Hepatocyte (in vitro differentiated cells): ENCODE data around the gene DOCK1. TPM values are rescaled to one million over a fixed set of nuclear protein-coding genes. Genes with fewer than 3 reads are reported as not detected.

Experiments used
- DNase-seq: peaks from one replicate; pipeline ENCODE4 v3.0.0-alpha.2; 2016; ENCODE audit warnings: low spot score
- H2AFZ ChIP-seq: fragments of 200-600 bp; sonication (generic); 2 replicates; pipeline ENCODE4 v1.6.0; 2016; ENCODE audit warnings: antibody characterized with exemption, mild to moderate bottlenecking
- H3K27ac ChIP-seq: fragments of 200-600 bp; sonication (generic); 2 replicates; pipeline ENCODE4 v1.5.1; 2016; ENCODE audit warnings: mild to moderate bottlenecking
- H3K27me3 ChIP-seq: fragments of 200-600 bp; sonication (generic); 2 replicates; pipeline ENCODE4 v1.6.1; 2016
- H3K36me3 ChIP-seq: fragments of 200-600 bp; sonication (generic); replicated peaks from 2 replicates; pipeline ENCODE4 v1.5.1; 2016; ENCODE audit warnings: low read depth; ENCODE audit not compliant: insufficient read depth
- H3K4me1 ChIP-seq: fragments of 200-600 bp; sonication (generic); 2 replicates; pipeline ENCODE4 v1.5.1; 2016; ENCODE audit warnings: mild to moderate bottlenecking, moderate library complexity; ENCODE audit not compliant: insufficient read depth
- H3K4me2 ChIP-seq: fragments of 200-600 bp; sonication (generic); 2 replicates; pipeline ENCODE4 v1.6.0; 2016
- H3K4me3 ChIP-seq: fragments of 200-600 bp; sonication (generic); 2 replicates; pipeline ENCODE4 v1.5.1; 2016; ENCODE audit warnings: mild to moderate bottlenecking
- H3K79me2 ChIP-seq: fragments of 200-600 bp; sonication (generic); 2 replicates; pipeline ENCODE4 v1.6.0; 2017; ENCODE audit warnings: mild to moderate bottlenecking
- H3K9me2 ChIP-seq: fragments of 200-600 bp; sonication (generic); replicated peaks from 2 replicates; pipeline ENCODE4 v1.6.0; 2017; ENCODE audit warnings: mild to moderate bottlenecking; ENCODE audit not compliant: insufficient read depth
- H3K9me3 ChIP-seq: fragments of 200-600 bp; sonication (generic); 2 replicates; pipeline ENCODE4 v1.5.1; 2016; ENCODE audit warnings: low read depth, mild to moderate bottlenecking
- H4K20me1 ChIP-seq: fragments of 200-600 bp; sonication (generic); 2 replicates; pipeline ENCODE4 v1.6.0; 2016; ENCODE audit warnings: mild to moderate bottlenecking; ENCODE audit not compliant: insufficient read depth, poor library complexity, severe bottlenecking
- EZH2 ChIP-seq: fragments of 200-600 bp; sonication (generic); IDR thresholded peaks from 2 replicates; pipeline ENCODE4 v1.6.1; 2016; ENCODE audit warnings: antibody characterized with exemption, mild to moderate bottlenecking, borderline replicate concordance
- EZH2phosphoT487 ChIP-seq: fragments of 200-600 bp; sonication (generic); IDR thresholded peaks from one replicate; pipeline ENCODE4 v1.6.1; 2018; ENCODE audit warnings: antibody characterized with exemption, mild to moderate bottlenecking, low read depth, moderate library complexity; ENCODE audit not compliant: unreplicated experiment, severe bottlenecking
- WGBS: methylation state at CpG from one replicate; pipeline ENCODE4 v1.1.6; 2016; ENCODE audit warnings: low lambda C conversion rate; ENCODE audit errors: missing lambda C conversion rate; 5-methylcytosine and 5-hydroxymethylcytosine counted together
- polyA plus RNA-seq: library from polyadenylated mRNA; unstranded; fragments of >200 nt; fragmentation: Nextera tagmentation; extraction: Ambion mirVana; gene quantifications from 2 replicates; pipeline ENCODE4 v1.2.1, GENCODE V29; 2016
- total RNA-seq: library from RNA; depleted of rRNA; stranded (reverse); fragments of >200 nt; gene quantifications from 2 replicates; pipeline ENCODE4 v1.2.3, GENCODE V29; 2014
- TF ChIP-seq, protein P1 (sequence below): fragments of 200-600 bp; sonication (generic); IDR thresholded peaks from 2 replicates; pipeline ENCODE4 v1.5.1; 2016; ENCODE audit warnings: antibody characterized with exemption, mild to moderate bottlenecking; ENCODE audit not compliant: poor library complexity

The DOCK1 gene
- total and polyA plus RNA-seq, 2 experiments from 2014 or later = 16.0 to 55.5 TPM

DNA sequence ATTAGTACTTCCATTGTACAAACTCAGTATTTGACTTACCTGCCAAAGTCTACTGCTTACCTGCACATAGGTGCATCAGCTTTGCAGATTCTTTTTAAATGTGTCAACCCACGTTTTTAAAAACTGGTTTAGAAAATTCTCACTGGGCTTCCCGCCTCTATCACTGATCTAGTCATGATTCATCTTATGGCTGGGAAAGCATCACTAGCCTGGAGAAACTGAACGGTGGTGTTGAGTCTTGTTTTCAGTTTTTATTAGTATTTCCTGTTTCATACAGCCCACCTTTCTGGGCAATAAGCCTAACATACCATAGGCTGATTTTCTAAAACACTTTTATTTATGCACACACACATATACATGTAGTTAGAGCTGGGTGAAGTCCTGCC is 19.7 kb downstream of the DOCK1 start:
- Histone ChIP-seq H3K27me3 (no peaks in the 10 kb centered on the region), H3K9me2 (no peaks in the 10 kb centered on the region), H2AFZ (no peak overlapping the region), H3K4me2 (no peak overlapping the region), H3K27ac (no peak overlapping the region), H3K4me1 (no peaks in the 10 kb centered on the region), H3K79me2 (peaks cover 83% of the 10 kb centered on the region), H3K9me3 (no peaks in the 10 kb centered on the region), H3K4me3 (no peak overlapping the region), H4K20me1 (peaks cover 22% of the 10 kb centered on the region), H3K36me3 (no peaks in the 10 kb centered on the region)
- TF ChIP-seq EZH2phosphoT487 = no peak
- TF ChIP-seq EZH2 = no peak
- TF ChIP-seq, protein P1, sequence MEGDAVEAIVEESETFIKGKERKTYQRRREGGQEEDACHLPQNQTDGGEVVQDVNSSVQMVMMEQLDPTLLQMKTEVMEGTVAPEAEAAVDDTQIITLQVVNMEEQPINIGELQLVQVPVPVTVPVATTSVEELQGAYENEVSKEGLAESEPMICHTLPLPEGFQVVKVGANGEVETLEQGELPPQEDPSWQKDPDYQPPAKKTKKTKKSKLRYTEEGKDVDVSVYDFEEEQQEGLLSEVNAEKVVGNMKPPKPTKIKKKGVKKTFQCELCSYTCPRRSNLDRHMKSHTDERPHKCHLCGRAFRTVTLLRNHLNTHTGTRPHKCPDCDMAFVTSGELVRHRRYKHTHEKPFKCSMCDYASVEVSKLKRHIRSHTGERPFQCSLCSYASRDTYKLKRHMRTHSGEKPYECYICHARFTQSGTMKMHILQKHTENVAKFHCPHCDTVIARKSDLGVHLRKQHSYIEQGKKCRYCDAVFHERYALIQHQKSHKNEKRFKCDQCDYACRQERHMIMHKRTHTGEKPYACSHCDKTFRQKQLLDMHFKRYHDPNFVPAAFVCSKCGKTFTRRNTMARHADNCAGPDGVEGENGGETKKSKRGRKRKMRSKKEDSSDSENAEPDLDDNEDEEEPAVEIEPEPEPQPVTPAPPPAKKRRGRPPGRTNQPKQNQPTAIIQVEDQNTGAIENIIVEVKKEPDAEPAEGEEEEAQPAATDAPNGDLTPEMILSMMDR = no peak
- no peak for DNase-seq
- WGBS = 48% methylated on average over 3 of the region's 3 CpGs

- peaks cover 14% of the 10 kb centered on the region for H4K20me1 ChIP-seq
Observed at GRCh38 chr10:126926568-126926967, 21.3 kb downstream of the DOCK1 start.

DNA sequence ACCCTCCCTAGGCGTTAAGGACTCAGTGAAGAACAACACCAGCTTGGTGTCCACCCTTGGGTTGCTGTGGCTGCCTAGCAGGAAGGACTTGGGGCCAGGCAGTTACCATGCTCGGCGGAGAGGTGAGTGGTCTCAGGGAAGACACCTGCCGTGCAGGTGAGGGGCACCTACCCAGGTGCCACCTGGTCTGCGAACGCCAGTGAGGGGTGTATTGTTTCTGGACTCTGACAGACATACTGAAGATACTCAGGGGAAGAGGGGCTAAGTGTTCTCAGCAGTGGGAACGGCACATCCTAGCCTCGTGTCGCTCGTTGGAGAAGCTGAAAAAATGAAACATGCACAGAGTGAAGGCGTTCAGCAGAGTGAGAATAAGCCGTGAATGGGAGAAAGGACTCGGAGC is 22.6 kb downstream of the DOCK1 start:
- TF ChIP-seq, protein P1 = no peak
- TF ChIP-seq EZH2 (no peak), EZH2phosphoT487 (no peak)
- Histone ChIP-seq H3K9me3 (no peaks in the 10 kb centered on the region), H3K27ac (no peak overlapping the region), H3K4me3 (no peak overlapping the region), H4K20me1 (peaks cover 15% of the 10 kb centered on the region), H3K9me2 (no peaks in the 10 kb centered on the region), H3K27me3 (no peaks in the 10 kb centered on the region), H3K36me3 (no peaks in the 10 kb centered on the region), H3K79me2 (peaks cover 83% of the 10 kb centered on the region), H3K4me1 (no peaks in the 10 kb centered on the region), H3K4me2 (no peak overlapping the region), H2AFZ (no peak overlapping the region)
- no peak for DNase-seq
- WGBS = 92% methylated on average over 13 of the region's 13 CpGs

More at GRCh38 chr10:126926568-126926967, 21.3 kb downstream of the DOCK1 start:
- 87% methylated on average over 8 of the region's 8 CpGs for WGBS
- Histone ChIP-seq H3K4me2 (no peak overlapping the region), H3K9me2 (no peaks in the 10 kb centered on the region), H3K27me3 (no peaks in the 10 kb centered on the region), H3K79me2 (peaks cover 82% of the 10 kb centered on the region), H3K9me3 (no peaks in the 10 kb centered on the region), H3K36me3 (no peaks in the 10 kb centered on the region), H3K4me1 (no peaks in the 10 kb centered on the region), H2AFZ (no peak overlapping the region), H3K27ac (no peak overlapping the region), H3K4me3 (no peak overlapping the region)
- TF ChIP-seq, protein P1 = no peak
- TF ChIP-seq EZH2 (no peak), EZH2phosphoT487 (no peak)
- DNase-seq = no peak

GRCh38 chr10:126928274-126928673 is 23.0 kb downstream of the DOCK1 start:
- no peaks in the 10 kb centered on the region for H3K27me3 ChIP-seq
- TF ChIP-seq, protein P1 = no peak
- no peak for TF ChIP-seq EZH2phosphoT487
- TF ChIP-seq EZH2 = no peak
- no peaks in the 10 kb centered on the region for H3K9me3 ChIP-seq
- no peak overlapping the region for H2AFZ ChIP-seq
- 83% methylated on average over 7 of the region's 7 CpGs for WGBS
- H3K4me3 ChIP-seq = no peak overlapping the region
- H3K4me2 ChIP-seq = no peak overlapping the region
- no peak overlapping the region for H3K27ac ChIP-seq
- peaks cover 83% of the 10 kb centered on the region for H3K79me2 ChIP-seq
- H3K36me3 ChIP-seq = no peaks in the 10 kb centered on the region
- no peak for DNase-seq
- peaks cover 17% of the 10 kb centered on the region for H4K20me1 ChIP-seq
- no peaks in the 10 kb centered on the region for H3K4me1 ChIP-seq
- H3K9me2 ChIP-seq = no peaks in the 10 kb centered on the region
